SU-DHL-6 (cell line): ENCODE results near the gene SLC22A14.

Experiments used
- H2AFZ ChIP-seq: fragments of 200-600 bp; sonication (generic); 2 replicates; pipeline ENCODE4 v1.6.1; 2014; ENCODE audit warnings: low read depth, mild to moderate bottlenecking, moderate library complexity, mixed read lengths, antibody characterized with exemption, low read length; ENCODE audit not compliant: severe bottlenecking
- H3F3A ChIP-seq: fragments of 200-600 bp; shearing (Covaris generic); 2 replicates; pipeline ENCODE4 v1.6.0; 2016; ENCODE audit warnings: antibody characterized with exemption, mild to moderate bottlenecking; ENCODE audit not compliant: insufficient read depth
- H3K27ac ChIP-seq: fragments of 200-600 bp; sonication (generic); 2 replicates; pipeline ENCODE4 v1.5.1; 2016; ENCODE audit warnings: low read depth, mild to moderate bottlenecking, low read length, moderate library complexity, mixed read lengths
- H3K27me3 ChIP-seq: fragments of 200-600 bp; sonication (generic), shearing (Covaris generic); 2 replicates; pipeline ENCODE4 v1.6.0; 2014; ENCODE audit warnings: mild to moderate bottlenecking, low read length
- H3K36me3 ChIP-seq: fragments of 200-600 bp; sonication (generic); 2 replicates; pipeline ENCODE4 v1.6.1; 2014; ENCODE audit warnings: mild to moderate bottlenecking, low read length, mixed read lengths
- H3K4me2 ChIP-seq: fragments of 300-600, 200-600 bp; shearing (Covaris generic), sonication (generic); 2 replicates; pipeline ENCODE4 v1.6.0; 2014; ENCODE audit warnings: low read length, low read depth, mild to moderate bottlenecking; ENCODE audit not compliant: poor library complexity, severe bottlenecking
- H3K4me3 ChIP-seq: fragments of 200-600 bp; sonication (generic); 2 replicates; pipeline ENCODE4 v1.5.1; 2014; ENCODE audit warnings: antibody characterized with exemption, low read length, mild to moderate bottlenecking, mixed read lengths; ENCODE audit not compliant: insufficient read depth, poor library complexity, severe bottlenecking
- H3K79me2 ChIP-seq: fragments of 200-600 bp; sonication (generic); 2 replicates; pipeline ENCODE4 v1.6.1; 2014; ENCODE audit warnings: mild to moderate bottlenecking, low read length, moderate library complexity; ENCODE audit not compliant: insufficient read depth
- H3K9ac ChIP-seq: fragments of 200-600 bp; sonication (generic); 2 replicates; pipeline ENCODE4 v1.7.0; 2014; ENCODE audit warnings: mild to moderate bottlenecking, low read length
- H3K9me2 ChIP-seq: fragments of 200-600 bp; sonication (generic); replicated peaks from 2 replicates; pipeline ENCODE4 v1.6.1; 2014; ENCODE audit warnings: low read length; ENCODE audit not compliant: insufficient read depth
- H3K9me3 ChIP-seq: fragments of 200-600 bp; sonication (generic); 2 replicates; pipeline ENCODE4 v1.6.1; 2014; ENCODE audit warnings: low read length, mixed read lengths; ENCODE audit not compliant: insufficient read depth
- H4K20me1 ChIP-seq: fragments of 200-600 bp; sonication (generic); 2 replicates; pipeline ENCODE4 v1.6.1; 2014; ENCODE audit warnings: low read depth, mild to moderate bottlenecking, antibody characterized with exemption, low read length, moderate library complexity, mixed read lengths
- EZH2phosphoT487 ChIP-seq: fragments of 200-600 bp; sonication (generic), shearing (Covaris generic); conservative IDR thresholded peaks from 2 replicates; pipeline ENCODE4 v1.6.1; 2018; ENCODE audit warnings: mild to moderate bottlenecking, antibody characterized with exemption, low read length, moderate library complexity, mixed read lengths
- TF ChIP-seq, protein P1 (sequence below): fragments of 200-600 bp; sonication (generic); IDR thresholded peaks from one replicate; pipeline ENCODE4 v1.5.1; 2017; ENCODE audit warnings: antibody characterized with exemption, mild to moderate bottlenecking, low read length, moderate library complexity; ENCODE audit not compliant: insufficient read depth, poor library complexity, severe bottlenecking

Gene SLC22A14

GRCh38 chr3:38255627-38256026 lies 26.5 kb upstream of the SLC22A14 start:
- no peak overlapping the region for H2AFZ ChIP-seq
- H4K20me1 ChIP-seq: no peaks in the 10 kb centered on the region
- no peak overlapping the region for H3K27ac ChIP-seq
- no peaks in the 10 kb centered on the region for H3K79me2 ChIP-seq
- H3K9me3 ChIP-seq: no peaks in the 10 kb centered on the region
- no peaks in the 10 kb centered on the region for H3K9me2 ChIP-seq
- no peak for TF ChIP-seq EZH2phosphoT487
- TF ChIP-seq, protein P1, sequence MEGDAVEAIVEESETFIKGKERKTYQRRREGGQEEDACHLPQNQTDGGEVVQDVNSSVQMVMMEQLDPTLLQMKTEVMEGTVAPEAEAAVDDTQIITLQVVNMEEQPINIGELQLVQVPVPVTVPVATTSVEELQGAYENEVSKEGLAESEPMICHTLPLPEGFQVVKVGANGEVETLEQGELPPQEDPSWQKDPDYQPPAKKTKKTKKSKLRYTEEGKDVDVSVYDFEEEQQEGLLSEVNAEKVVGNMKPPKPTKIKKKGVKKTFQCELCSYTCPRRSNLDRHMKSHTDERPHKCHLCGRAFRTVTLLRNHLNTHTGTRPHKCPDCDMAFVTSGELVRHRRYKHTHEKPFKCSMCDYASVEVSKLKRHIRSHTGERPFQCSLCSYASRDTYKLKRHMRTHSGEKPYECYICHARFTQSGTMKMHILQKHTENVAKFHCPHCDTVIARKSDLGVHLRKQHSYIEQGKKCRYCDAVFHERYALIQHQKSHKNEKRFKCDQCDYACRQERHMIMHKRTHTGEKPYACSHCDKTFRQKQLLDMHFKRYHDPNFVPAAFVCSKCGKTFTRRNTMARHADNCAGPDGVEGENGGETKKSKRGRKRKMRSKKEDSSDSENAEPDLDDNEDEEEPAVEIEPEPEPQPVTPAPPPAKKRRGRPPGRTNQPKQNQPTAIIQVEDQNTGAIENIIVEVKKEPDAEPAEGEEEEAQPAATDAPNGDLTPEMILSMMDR: no peak
- H3F3A ChIP-seq: peaks cover 4% of the 10 kb centered on the region; the same call in 1 of the 2 replicates
- H3K4me3 ChIP-seq: no peak overlapping the region
- H3K27me3 ChIP-seq: no peaks in the 10 kb centered on the region
- H3K4me2 ChIP-seq: no peak overlapping the region
- H3K9ac ChIP-seq: no peak overlapping the region
- peaks cover 10% of the 10 kb centered on the region; the same call in 1 of the 2 replicates for H3K36me3 ChIP-seq

GRCh38 chr3:38257583-38257982 lies 24.5 kb upstream of the SLC22A14 start:
- no peaks in the 10 kb centered on the region for H3K9me3 ChIP-seq
- peaks cover 4% of the 10 kb centered on the region; the same call in 1 of the 2 replicates for H3F3A ChIP-seq
- no peaks in the 10 kb centered on the region for H3K27me3 ChIP-seq
- no peak overlapping the region for H3K9ac ChIP-seq
- no peak overlapping the region for H3K4me3 ChIP-seq
- TF ChIP-seq, protein P1: no peak
- no peak for TF ChIP-seq EZH2phosphoT487
- H3K9me2 ChIP-seq: no peaks in the 10 kb centered on the region
- no peak overlapping the region for H3K4me2 ChIP-seq
- no peak overlapping the region for H2AFZ ChIP-seq
- no peak overlapping the region for H3K27ac ChIP-seq
- H3K36me3 ChIP-seq: peaks cover 5% of the 10 kb centered on the region; the same call in 1 of the 2 replicates
- H4K20me1 ChIP-seq: no peaks in the 10 kb centered on the region
- no peaks in the 10 kb centered on the region for H3K79me2 ChIP-seq

GRCh38 chr3:38260474-38260873 lies 21.6 kb upstream of the SLC22A14 start:
- Histone ChIP-seq H3F3A (peaks cover 4% of the 10 kb centered on the region; the same call in 1 of the 2 replicates), H3K27me3 (no peaks in the 10 kb centered on the region), H2AFZ (no peak overlapping the region), H3K4me3 (no peak overlapping the region), H3K79me2 (no peaks in the 10 kb centered on the region), H3K9me3 (no peaks in the 10 kb centered on the region), H3K36me3 (no peaks in the 10 kb centered on the region), H4K20me1 (no peaks in the 10 kb centered on the region), H3K9ac (no peak overlapping the region), H3K9me2 (no peaks in the 10 kb centered on the region), H3K4me2 (no peak overlapping the region), H3K27ac (no peak overlapping the region)
- TF ChIP-seq, protein P1: no peak
- TF ChIP-seq EZH2phosphoT487: no peak
